Osteoblast (primary cell): Measurements from ENCODE around the gene GRP. TPM values are rescaled to one million over a fixed set of nuclear protein-coding genes. Genes with fewer than 3 reads are reported as not detected.
A peak's percentile ranks its signal among the peaks of the same experiment; 100 is the strongest.

Source experiments
- DNase-seq: peaks from one replicate; pipeline ENCODE4 v3.0.0; 2011; ENCODE audit warnings: low spot score, mixed read lengths; ENCODE audit not compliant: insufficient read length; ENCODE audit errors: missing footprints
- H2AFZ ChIP-seq: 2 replicates; pipeline ENCODE4 v1.6.0; 2011; ENCODE audit warnings: mild to moderate bottlenecking, low read length
- H3K27ac ChIP-seq: 2 replicates; pipeline ENCODE4 v1.5.1; 2011; ENCODE audit warnings: mild to moderate bottlenecking, low read depth, low read length, moderate library complexity
- H3K27me3 ChIP-seq: 2 replicates; pipeline ENCODE4 v1.6.0; 2012; ENCODE audit warnings: mild to moderate bottlenecking, control low read depth, inconsistent platforms, low read length, moderate library complexity; ENCODE audit not compliant: insufficient read depth
- H3K36me3 ChIP-seq: 2 replicates; pipeline ENCODE4 v1.5.1; 2011; ENCODE audit warnings: mild to moderate bottlenecking, low read length, control low read depth, moderate library complexity; ENCODE audit not compliant: insufficient read depth
- H3K4me1 ChIP-seq: 2 replicates; pipeline ENCODE4 v1.5.1; 2011; ENCODE audit warnings: mild to moderate bottlenecking, low read length, control low read depth, moderate library complexity; ENCODE audit not compliant: insufficient read depth
- H3K4me2 ChIP-seq: 2 replicates; pipeline ENCODE4 v1.6.0; 2011; ENCODE audit warnings: mild to moderate bottlenecking, low read length; ENCODE audit not compliant: insufficient read depth
- H3K4me3 ChIP-seq: fragments of 200-600 bp; sonication (generic); 3 replicates; pipeline ENCODE4 v1.5.1; 2012; ENCODE audit warnings: mild to moderate bottlenecking, low read length, inconsistent platforms; ENCODE audit not compliant: insufficient read depth
- H3K79me2 ChIP-seq: 2 replicates; pipeline ENCODE4 v1.6.0; 2012; ENCODE audit warnings: mild to moderate bottlenecking, low read length, control low read depth, inconsistent platforms; ENCODE audit not compliant: insufficient read depth
- H3K9me3 ChIP-seq: 2 replicates; pipeline ENCODE4 v1.5.1; 2011; ENCODE audit warnings: low read depth, low read length, control low read depth
- H4K20me1 ChIP-seq: 2 replicates; pipeline ENCODE4 v1.6.0; 2012; ENCODE audit warnings: mild to moderate bottlenecking, low read length, control low read depth; ENCODE audit not compliant: insufficient read depth
- total RNA-seq: library from RNA; depleted of rRNA; stranded (reverse); fragments of >200 nt; gene quantifications from 2 replicates; pipeline ENCODE4 v1.2.3, GENCODE V29; 2012
- TF ChIP-seq, protein P1 (sequence below): IDR thresholded peaks from 2 replicates; pipeline ENCODE4 v1.5.1; 2011; ENCODE audit warnings: mild to moderate bottlenecking, low read depth, low read length, moderate library complexity; ENCODE audit errors: extremely low read depth

The GRP gene
- total RNA-seq, result not detected in 2 replicates

GRCh38 chr18:59219672-59220163 is at the start of gene GRP:
Gene GRP, plus strand, starts transcription at chr18:59220158. Its CDS starts 108 bp downstream, at chr18:59220266.
- Histone ChIP-seq H2AFZ (no peak within 1 kb of the TSS), H3K9me3 (no peaks in the 10 kb centered on the region), H3K36me3 (no peaks in the 10 kb centered on the region), H3K4me3 (no peak within 1 kb of the TSS), H3K4me1 (no peaks in the 10 kb centered on the region), H3K4me2 (no peak within 1 kb of the TSS), H3K27me3 (peaks cover 92% of the 10 kb centered on the region), H3K79me2 (no peaks in the 10 kb centered on the region), H4K20me1 (no peaks in the 10 kb centered on the region), H3K27ac (no peak within 1 kb of the TSS)
- TF ChIP-seq, protein P1, sequence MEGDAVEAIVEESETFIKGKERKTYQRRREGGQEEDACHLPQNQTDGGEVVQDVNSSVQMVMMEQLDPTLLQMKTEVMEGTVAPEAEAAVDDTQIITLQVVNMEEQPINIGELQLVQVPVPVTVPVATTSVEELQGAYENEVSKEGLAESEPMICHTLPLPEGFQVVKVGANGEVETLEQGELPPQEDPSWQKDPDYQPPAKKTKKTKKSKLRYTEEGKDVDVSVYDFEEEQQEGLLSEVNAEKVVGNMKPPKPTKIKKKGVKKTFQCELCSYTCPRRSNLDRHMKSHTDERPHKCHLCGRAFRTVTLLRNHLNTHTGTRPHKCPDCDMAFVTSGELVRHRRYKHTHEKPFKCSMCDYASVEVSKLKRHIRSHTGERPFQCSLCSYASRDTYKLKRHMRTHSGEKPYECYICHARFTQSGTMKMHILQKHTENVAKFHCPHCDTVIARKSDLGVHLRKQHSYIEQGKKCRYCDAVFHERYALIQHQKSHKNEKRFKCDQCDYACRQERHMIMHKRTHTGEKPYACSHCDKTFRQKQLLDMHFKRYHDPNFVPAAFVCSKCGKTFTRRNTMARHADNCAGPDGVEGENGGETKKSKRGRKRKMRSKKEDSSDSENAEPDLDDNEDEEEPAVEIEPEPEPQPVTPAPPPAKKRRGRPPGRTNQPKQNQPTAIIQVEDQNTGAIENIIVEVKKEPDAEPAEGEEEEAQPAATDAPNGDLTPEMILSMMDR, result no peak
- DNase-seq, result no peak

GRCh38 chr18:59172664-59173249 is 47.2 kb upstream of the GRP start:
- Histone ChIP-seq H3K4me3 (no peak overlapping the region), H3K4me2 (no peak overlapping the region), H2AFZ (no peak overlapping the region), H3K4me1 (no peaks in the 10 kb centered on the region), H3K36me3 (no peaks in the 10 kb centered on the region), H3K79me2 (no peaks in the 10 kb centered on the region), H3K9me3 (peaks cover 5% of the 10 kb centered on the region), H3K27ac (no peak overlapping the region), H3K27me3 (peaks cover 5% of the 10 kb centered on the region), H4K20me1 (no peaks in the 10 kb centered on the region)
- no peak for DNase-seq
- TF ChIP-seq, protein P1, result no peak

GRCh38 chr18:59177485-59177884 is 42.5 kb upstream of the GRP start:
- Histone ChIP-seq H3K4me3 (no peak overlapping the region), H3K4me1 (peaks cover 9% of the 10 kb centered on the region), H3K27me3 (no peaks in the 10 kb centered on the region), H3K27ac (no peak overlapping the region), H2AFZ (no peak overlapping the region), H3K4me2 (no peak overlapping the region), H3K36me3 (no peaks in the 10 kb centered on the region), H3K9me3 (peaks cover 2% of the 10 kb centered on the region), H4K20me1 (no peaks in the 10 kb centered on the region), H3K79me2 (no peaks in the 10 kb centered on the region)
- no peak for DNase-seq
- TF ChIP-seq, protein P1, result no peak

GRCh38 chr18:59180150-59180845 is 39.7 kb upstream of the GRP start:
- Histone ChIP-seq H3K79me2 (no peaks in the 10 kb centered on the region), H3K27ac (no peak overlapping the region), H3K36me3 (no peaks in the 10 kb centered on the region), H3K4me3 (no peak overlapping the region), H3K4me2 (peak overlapping the region; percentile 27), H3K9me3 (no peaks in the 10 kb centered on the region), H3K4me1 (peaks cover 9% of the 10 kb centered on the region), H4K20me1 (no peaks in the 10 kb centered on the region), H3K27me3 (peaks cover 5% of the 10 kb centered on the region), H2AFZ (peak overlapping the region; percentile 69)
- DNase-seq, result peak; percentile 71
- TF ChIP-seq, protein P1, result no peak
